HG03196 (cell line): ENCODE results near the gene KLHL29.

Experiments
- ATAC-seq: cut with Tn5 transposase; IDR thresholded peaks from one replicate; pipeline ENCODE4 v1.9.1; 2021; ENCODE audit not compliant: unreplicated experiment

The KLHL29 gene

GRCh38 chr2:23468474-23469141 lies 83.6 kb downstream of the KLHL29 start:
- no peak for ATAC-seq

DNA sequence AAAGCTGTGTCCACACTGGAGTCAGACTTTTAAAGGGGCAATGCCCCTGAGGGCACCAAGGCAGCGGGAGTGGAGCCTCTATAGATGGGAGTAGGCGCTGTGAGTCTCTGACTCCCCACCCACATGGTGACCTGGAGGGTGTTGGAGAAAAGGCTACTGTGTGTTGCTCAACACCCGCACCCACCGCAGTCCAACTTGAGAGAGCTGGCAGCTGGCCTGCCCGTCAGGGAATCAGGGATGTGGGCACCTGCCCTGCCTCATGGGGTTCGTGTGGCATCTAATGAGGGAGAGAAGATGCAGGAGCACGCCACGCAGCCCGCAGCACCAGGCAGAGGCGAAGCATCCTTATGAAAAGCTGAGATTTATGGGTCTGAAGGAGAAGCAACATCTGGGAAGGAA lies 84.2 kb downstream of the KLHL29 start:
- ATAC-seq: no peak

- no peak for ATAC-seq
These were observed 90.1 kb downstream of the KLHL29 start for GRCh38 chr2:23475036-23475435.

DNA sequence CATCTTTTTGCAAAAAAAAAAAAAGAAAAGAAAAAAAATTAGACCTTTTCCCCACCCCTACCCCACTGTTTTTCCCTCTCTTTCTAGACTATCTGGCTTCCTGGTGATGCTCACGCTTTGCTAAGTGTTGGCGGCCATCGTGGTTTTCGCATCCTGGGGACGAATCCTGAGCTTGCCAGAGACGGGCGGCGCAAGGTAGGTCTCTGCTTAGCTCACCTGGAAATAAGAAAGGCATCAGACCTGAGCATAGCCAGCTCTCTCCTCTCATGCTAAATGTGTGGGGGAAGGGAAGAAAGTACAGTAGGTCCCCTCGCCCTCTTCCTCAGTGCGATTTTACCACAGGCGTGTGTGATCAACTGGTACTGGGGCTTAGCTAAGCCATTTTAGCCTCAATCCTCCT lies 90.5 kb downstream of the KLHL29 start:
- no peak for ATAC-seq

DNA sequence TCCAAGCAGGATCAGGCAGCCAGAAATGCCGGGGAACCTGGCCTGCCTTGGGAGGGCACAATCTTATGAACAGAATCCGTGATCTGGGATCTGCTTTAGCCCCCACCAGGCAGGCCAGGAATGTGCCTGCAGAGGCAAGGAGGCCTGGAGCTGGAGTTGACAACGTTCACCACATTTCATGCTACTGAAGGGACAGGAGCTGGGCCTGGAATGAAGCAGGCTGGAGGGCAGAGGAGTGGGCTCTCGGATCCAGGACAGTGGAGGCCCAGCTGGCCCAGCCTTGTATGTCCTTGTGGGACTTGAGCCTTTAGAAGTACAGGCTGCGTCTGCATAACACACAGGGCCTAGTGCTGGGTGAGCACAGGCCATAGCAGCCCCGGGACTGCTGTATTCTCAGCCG lies 91.8 kb downstream of the KLHL29 start:
- ATAC-seq: no peak

- no peak for ATAC-seq
These were observed 92.4 kb downstream of the KLHL29 start for GRCh38 chr2:23477392-23477791.

- no peak for ATAC-seq
These were observed 93.3 kb downstream of the KLHL29 start for GRCh38 chr2:23478087-23478932.

DNA sequence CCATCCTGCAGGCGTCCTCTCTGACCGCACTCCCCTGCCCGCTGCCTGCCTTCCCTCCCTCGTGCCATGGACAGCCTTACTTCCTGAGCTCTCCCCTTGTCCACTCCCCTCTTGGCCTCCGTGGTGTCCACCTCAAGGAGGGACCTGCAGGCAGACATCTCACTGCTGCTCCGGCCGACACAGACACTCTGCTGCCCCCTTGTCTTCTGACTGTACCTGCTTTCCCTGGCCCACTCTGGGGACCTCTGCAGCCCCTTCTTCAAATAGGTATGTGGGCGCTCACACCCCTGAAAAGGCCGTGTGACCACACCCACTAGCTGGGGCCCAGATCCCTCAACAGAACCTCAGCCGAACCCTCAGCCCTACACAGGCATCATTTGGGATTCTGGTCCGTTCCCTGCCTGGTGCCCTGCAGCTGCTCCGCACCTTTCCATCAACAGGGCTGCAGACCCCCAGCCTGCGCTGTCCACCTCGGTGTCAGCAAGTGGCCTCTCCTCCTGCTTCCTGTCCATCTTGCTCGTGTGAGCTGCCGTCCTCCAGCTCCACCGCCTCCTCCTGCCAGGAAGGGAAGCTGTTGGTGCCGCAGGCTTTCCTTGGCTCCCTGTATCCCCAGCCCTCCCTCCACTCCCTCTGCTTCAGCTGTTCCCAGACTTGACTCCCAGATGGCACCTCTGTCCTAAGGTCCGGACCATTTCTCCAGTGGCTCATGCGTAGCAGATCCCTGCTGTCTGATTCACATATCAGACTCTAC lies 94.1 kb downstream of the KLHL29 start:
- no peak for ATAC-seq

DNA sequence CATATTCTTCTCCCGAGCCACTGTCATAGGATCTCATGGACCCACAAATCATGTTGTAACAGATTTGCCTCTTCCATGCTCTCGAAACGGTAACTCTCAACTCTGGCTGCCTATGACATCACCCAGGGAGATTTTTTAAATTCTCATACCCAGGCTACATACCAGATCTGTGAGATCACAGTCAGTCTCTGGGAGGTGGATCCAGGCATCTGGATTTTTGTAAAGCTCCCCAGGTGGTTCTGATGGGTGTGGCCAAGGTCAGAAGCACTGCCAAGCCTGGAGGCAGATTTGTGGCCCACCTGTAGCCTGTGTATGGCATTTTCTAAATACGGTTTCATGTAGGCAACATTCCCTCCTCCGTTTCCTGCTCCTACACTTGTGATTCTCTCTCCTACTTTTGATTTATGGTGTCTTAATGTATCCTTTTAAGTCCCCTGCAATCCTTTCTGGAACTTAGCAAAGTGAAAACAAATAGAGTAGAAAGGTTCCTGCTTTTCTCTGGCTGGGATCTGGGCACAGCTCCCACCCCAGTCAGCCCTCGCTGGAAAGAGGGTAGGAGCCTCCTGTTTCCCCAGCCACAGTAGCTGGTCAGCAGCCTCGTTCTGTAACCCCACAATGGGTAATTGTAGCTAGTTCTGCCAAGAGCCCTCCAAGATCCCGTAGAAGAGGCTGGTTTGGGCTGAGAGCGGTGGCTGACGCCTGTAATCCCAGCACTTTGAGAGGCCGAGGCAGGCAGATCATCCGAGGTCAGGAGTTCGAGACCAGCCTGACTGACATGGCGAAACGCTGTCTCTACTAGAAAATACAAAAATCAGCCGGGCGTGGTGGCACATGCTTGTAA lies 96.2 kb downstream of the KLHL29 start:
- ATAC-seq: no peak

GRCh38 chr2:23482188-23482587 lies 97.2 kb downstream of the KLHL29 start:
- ATAC-seq: no peak

GRCh38 chr2:23482607-23483006 lies 97.6 kb downstream of the KLHL29 start:
- no peak for ATAC-seq

- no peak for ATAC-seq
These were observed 98.8 kb downstream of the KLHL29 start for GRCh38 chr2:23483791-23484190.

DNA sequence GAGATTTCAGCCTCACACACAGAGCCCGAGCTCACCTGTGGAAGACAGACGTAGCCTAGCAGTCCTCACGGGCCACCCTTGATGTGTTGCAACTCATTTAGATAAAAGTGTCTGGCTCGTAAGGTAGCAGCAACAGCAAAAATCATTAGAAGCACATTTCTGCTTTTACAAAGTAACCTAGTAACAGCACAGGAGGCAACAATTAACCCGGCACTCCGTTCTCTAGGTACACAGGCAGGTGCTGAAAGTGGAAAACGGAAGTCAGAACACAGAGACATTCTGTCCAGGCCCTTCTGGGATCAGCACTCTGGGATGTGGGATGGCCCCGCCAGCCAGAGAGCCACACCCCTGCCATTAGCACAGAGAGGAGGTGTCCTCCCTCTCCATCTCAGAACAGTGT lies 99.3 kb downstream of the KLHL29 start:
- ATAC-seq: no peak

DNA sequence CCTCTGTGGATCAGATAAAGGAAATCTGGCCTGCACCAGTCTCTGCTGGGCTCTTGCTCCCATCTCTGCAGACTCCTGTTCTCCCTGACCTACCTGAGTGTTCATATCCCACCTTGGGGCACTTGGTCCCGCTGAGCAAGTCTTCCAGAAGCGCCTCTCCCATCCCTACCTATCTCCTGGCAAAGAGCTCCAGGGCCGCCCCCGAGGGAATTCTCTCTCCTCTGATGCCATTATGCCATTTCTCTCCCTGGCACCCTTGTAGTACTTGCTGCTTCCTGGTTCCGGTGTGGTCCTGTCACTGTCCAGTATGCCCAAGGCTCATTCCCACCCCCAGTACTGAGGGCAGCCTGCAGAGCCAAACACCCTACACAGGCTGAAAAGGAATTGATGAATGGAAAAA lies 99.8 kb downstream of the KLHL29 start:
- no peak for ATAC-seq

GRCh38 chr2:23485261-23485660 lies 100.3 kb downstream of the KLHL29 start:
- ATAC-seq: no peak

DNA sequence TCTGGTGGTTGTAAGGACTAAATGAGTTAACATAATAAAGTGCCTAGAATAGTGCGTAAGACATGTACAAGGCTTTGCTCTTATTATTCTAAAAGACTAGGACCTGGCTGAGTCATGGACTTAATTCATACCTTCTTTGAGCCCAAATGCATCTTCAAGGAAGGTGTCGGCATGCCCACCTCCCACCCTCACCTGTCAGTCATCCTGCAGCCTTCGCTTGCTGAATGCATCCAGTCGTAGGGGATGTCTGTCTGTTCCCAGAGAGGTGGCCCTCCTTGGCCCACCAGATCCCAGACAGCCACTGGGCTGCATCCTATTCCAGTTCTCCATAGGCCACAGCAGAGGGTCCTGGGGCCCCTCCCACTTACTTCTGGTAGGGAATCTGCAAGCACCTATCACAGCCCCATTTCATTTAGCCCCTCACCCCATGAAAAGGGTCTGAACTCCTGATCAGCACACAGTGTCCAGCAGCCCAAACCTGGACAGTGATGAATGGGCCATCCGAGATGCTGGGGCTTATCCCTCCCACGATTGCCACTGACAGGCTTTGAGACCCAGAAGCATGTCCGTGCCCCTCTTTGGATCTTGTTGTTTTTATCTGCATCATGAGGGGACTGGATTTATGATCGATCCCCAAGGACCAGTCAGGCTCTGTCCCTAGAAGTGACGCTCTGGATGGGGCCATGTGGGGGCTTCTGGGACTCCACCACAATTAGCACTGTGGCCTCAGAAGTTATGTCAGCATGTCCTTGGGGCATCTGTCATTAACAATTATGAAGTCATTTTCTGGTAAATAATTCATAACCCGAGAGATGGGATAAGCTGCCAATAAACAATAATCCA lies 101.1 kb downstream of the KLHL29 start:
- no peak for ATAC-seq

- no peak for ATAC-seq
These were observed 101.7 kb downstream of the KLHL29 start for GRCh38 chr2:23486684-23487075.

DNA sequence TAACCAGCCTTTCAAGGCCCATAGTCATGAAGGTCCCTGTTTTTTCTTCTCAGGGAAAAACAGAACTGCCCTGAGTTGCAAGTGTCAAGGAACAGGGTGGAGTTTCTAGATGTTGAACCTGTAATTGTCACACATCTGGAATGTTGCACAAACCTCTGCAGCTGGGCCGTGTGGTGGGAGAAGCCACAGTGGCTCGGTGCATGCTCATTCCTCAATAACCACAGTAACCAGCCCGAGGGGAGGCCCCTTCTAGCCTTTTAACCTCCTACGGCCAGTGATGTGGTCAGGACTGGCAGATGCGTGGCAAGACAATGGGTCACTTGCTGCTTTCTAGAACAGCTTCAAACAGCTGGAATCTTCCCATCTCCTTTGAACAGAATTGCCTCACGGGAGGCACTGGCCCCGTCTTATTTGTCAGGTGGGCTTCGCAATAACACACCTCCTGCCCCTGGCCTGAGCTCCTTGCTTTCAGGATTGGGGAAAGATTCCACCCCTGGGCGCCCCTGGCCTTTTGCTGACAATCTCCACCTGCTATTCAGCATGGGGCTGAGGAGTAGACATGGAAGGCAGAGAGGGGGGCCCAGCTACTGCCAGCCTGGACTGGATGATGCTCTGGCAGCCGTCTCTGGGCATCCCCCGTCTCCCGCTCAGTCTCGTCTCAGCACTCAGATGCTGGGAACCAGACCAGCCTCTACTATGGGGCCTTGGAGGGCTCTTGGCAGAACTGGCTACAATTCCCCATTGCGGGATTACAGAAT lies 102.9 kb downstream of the KLHL29 start:
- ATAC-seq: no peak

DNA sequence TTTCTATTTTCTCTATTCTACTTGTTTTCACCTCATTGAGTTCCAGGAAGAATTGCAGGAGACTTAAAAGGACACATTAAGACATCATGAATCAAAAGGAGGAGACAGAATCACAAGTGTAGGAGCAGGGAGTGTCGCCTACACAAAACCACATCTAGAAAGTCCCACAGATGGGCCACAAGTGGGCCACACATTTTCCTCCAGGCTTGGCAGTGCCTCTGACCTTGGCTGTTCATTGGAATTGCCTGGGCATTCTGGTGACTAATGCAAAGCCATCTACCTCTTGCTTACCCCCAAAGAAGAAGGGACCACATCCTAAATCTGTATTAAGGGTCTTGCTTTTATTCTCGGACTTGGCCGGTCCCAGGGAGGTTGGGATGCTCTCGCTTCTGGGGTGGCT lies 103.6 kb downstream of the KLHL29 start:
- ATAC-seq: no peak
